SK-N-SH (cell line): Measurements from ENCODE around the gene UGP2. TPM values are rescaled to one million over a fixed set of nuclear protein-coding genes. Genes with fewer than 3 reads are reported as not detected.

Experiments
- CTCF ChIA-PET: fragments of 300-600, 350-600 bp; formaldehyde crosslinking; extraction: SDS; loops from one replicate; lab custom pipeline; 2021; lab: Yijun Ruan, JAX
- POLR2A ChIA-PET: fragments of 350-600 bp; sonication (Branson Sonifier 250); formaldehyde crosslinking; extraction: SDS; loops from one replicate; lab custom pipeline; 2020; ENCODE audit warnings: antibody characterized with exemption, inconsistent platforms; lab: Yijun Ruan, JAX
- DNase-seq: peaks from one replicate; pipeline ENCODE4 v3.0.0; 2012
- H2AFZ ChIP-seq: fragments of 200-600 bp; sonication (generic); 2 replicates; pipeline ENCODE4 v1.8.1; 2016; ENCODE audit warnings: antibody characterized with exemption, mild to moderate bottlenecking, low read depth
- H3F3A ChIP-seq: fragments of 200-600 bp; sonication (generic); replicated peaks from 2 replicates; pipeline ENCODE3; 2016; ENCODE audit warnings: antibody characterized with exemption, mild to moderate bottlenecking; ENCODE audit not compliant: insufficient read depth
- H3K27ac ChIP-seq, 2 experiments: fragments of 200-500 bp in 1 of 2; fragments of 200-600 bp in 1 of 2; sonication (Bioruptor generic) in 1 of 2; sonication (generic), shearing (Covaris generic) in 1 of 2; 2 replicates each; pipeline versions ENCODE4 v1.5.1 to v1.6.1; 2014 to 2016; ENCODE audit warnings: low read depth in 2 of 2, inconsistent platforms in 1 of 2, low read length in 1 of 2, mild to moderate bottlenecking in 1 of 2, mixed read lengths in 1 of 2
- H3K27me3 ChIP-seq: fragments of 200-600 bp; sonication (generic), shearing (Covaris generic); 2 replicates; pipeline ENCODE4 v1.6.1; 2016; ENCODE audit warnings: mixed run types; ENCODE audit not compliant: insufficient read depth
- H3K36me3 ChIP-seq, 2 experiments: fragments of 200-500 bp in 1 of 2; fragments of 200-600 bp in 1 of 2; sonication (Bioruptor generic) in 1 of 2; sonication (generic) in 1 of 2; replicated peaks in 1 of 2; 2 replicates each; pipeline versions ENCODE3 to v1.5.1; 2014 to 2016; ENCODE audit warnings: low read length in 1 of 2, mild to moderate bottlenecking in 1 of 2; ENCODE audit not compliant: insufficient read depth in 2 of 2, control insufficient read depth in 1 of 2
- H3K4me1 ChIP-seq, 2 experiments: fragments of 200-500 bp in 1 of 2; fragments of 200-600 bp in 1 of 2; sonication (Bioruptor generic) in 1 of 2; sonication (generic), shearing (Covaris generic) in 1 of 2; 2 replicates each; pipeline versions ENCODE4 v1.5.1 to v1.6.1; 2014 to 2016; ENCODE audit warnings: low read depth in 1 of 2, low read length in 1 of 2, mixed run types in 1 of 2; ENCODE audit not compliant: insufficient read depth in 2 of 2, control insufficient read depth in 1 of 2
- H3K4me2 ChIP-seq: fragments of 200-600 bp; sonication (generic), shearing (Covaris generic); 2 replicates; pipeline ENCODE4 v1.6.1; 2017; ENCODE audit warnings: mixed run types
- H3K4me3 ChIP-seq, 2 experiments: fragments of 200-500 bp in 1 of 2; fragments of 200-600 bp in 1 of 2; sonication (Bioruptor generic) in 1 of 2; sonication (generic), shearing (Covaris generic) in 1 of 2; 2 replicates each; pipeline versions ENCODE4 v1.5.1 to v1.8.1; 2014 to 2016; ENCODE audit warnings: low read depth in 2 of 2, inconsistent platforms in 1 of 2, low read length in 1 of 2, mild to moderate bottlenecking in 1 of 2, mixed read lengths in 1 of 2, moderate library complexity in 1 of 2
- H3K79me2 ChIP-seq: fragments of 200-600 bp; sonication (generic); 2 replicates; pipeline ENCODE4 v1.8.1; 2017; ENCODE audit warnings: mild to moderate bottlenecking; ENCODE audit not compliant: insufficient read depth
- H3K9ac ChIP-seq: fragments of 200-600 bp; sonication (generic); 2 replicates; pipeline ENCODE4 v1.6.1; 2017; ENCODE audit warnings: mixed run types
- H3K9me2 ChIP-seq: fragments of 200-600 bp; sonication (generic); 2 replicates; pipeline ENCODE4 v1.6.1; 2017; ENCODE audit warnings: mixed run types
- H3K9me3 ChIP-seq: fragments of 200-600 bp; sonication (generic); 2 replicates; pipeline ENCODE4 v1.6.1; 2017; ENCODE audit warnings: mixed run types, mild to moderate bottlenecking, moderate library complexity
- H4K20me1 ChIP-seq: fragments of 200-600 bp; sonication (generic); 2 replicates; pipeline ENCODE4 v1.6.1; 2017; ENCODE audit warnings: mild to moderate bottlenecking, mixed run types; ENCODE audit not compliant: insufficient read depth
- CHD2 ChIP-seq: fragments of 150-350 bp; IDR thresholded peaks from 2 replicates; pipeline ENCODE4 v1.6.1; 2018; ENCODE audit warnings: low read length; ENCODE audit not compliant: partially characterized antibody
- CTCF ChIP-seq: fragments of 200-600 bp; sonication (generic); IDR thresholded peaks from 2 replicates; pipeline ENCODE4 v1.6.1; 2017; ENCODE audit warnings: antibody characterized with exemption, mild to moderate bottlenecking, moderate library complexity
- FOSL2 ChIP-seq: IDR thresholded peaks from 2 replicates; pipeline ENCODE4 v1.4.0; 2012; ENCODE audit warnings: low read depth, mild to moderate bottlenecking, moderate library complexity, borderline replicate concordance
- FOXJ3 ChIP-seq: sonication (generic); formaldehyde crosslinking; IDR thresholded peaks from 2 replicates; pipeline ENCODE4 v1.5.1; 2020; ENCODE audit warnings: mild to moderate bottlenecking, missing genetic modification reagents
- FOXM1 ChIP-seq: IDR thresholded peaks from 2 replicates; pipeline ENCODE4 v1.4.0; 2012; ENCODE audit warnings: low read depth, mild to moderate bottlenecking
- GABPA ChIP-seq: IDR thresholded peaks from 2 replicates; pipeline ENCODE4 v1.4.0; 2012; ENCODE audit warnings: low read depth, mild to moderate bottlenecking
- MEF2A ChIP-seq: IDR thresholded peaks from 2 replicates; pipeline ENCODE4 v1.4.0; 2012; ENCODE audit warnings: low read depth, borderline replicate concordance
- MXI1 ChIP-seq: IDR thresholded peaks from 2 replicates; pipeline ENCODE4 v1.6.1; 2012; ENCODE audit warnings: mild to moderate bottlenecking, low read depth, low read length, improper control_type of control experiment
- NFIC ChIP-seq: IDR thresholded peaks from 2 replicates; pipeline ENCODE4 v1.4.0; 2012; ENCODE audit warnings: borderline replicate concordance
- NRF1 ChIP-seq: IDR thresholded peaks from 2 replicates; pipeline ENCODE4 v1.6.1; 2012; ENCODE audit warnings: low read depth, mild to moderate bottlenecking, low read length
- PBX3 ChIP-seq: IDR thresholded peaks from 2 replicates; pipeline ENCODE4; 2012
- RAD21 ChIP-seq: IDR thresholded peaks from 2 replicates; pipeline ENCODE4 v1.6.1; 2012; ENCODE audit warnings: mild to moderate bottlenecking, low read length
- REST ChIP-seq: IDR thresholded peaks from 2 replicates; pipeline ENCODE4 v1.6.1; 2012; ENCODE audit warnings: mild to moderate bottlenecking, low read depth, low read length, moderate library complexity
- TCF12 ChIP-seq: IDR thresholded peaks from 2 replicates; pipeline ENCODE4 v1.4.0; 2012
- USF1 ChIP-seq: IDR thresholded peaks from 2 replicates; pipeline ENCODE4 v1.4.0; 2012; ENCODE audit warnings: low read depth, borderline replicate concordance
- USF2 ChIP-seq: fragments of 150-350 bp; IDR thresholded peaks from 2 replicates; pipeline ENCODE4 v1.6.1; 2017; ENCODE audit warnings: antibody characterized with exemption, low read length, low read depth, borderline replicate concordance
- ZBTB33 ChIP-seq: IDR thresholded peaks from 2 replicates; pipeline ENCODE4 v1.4.0; 2012; ENCODE audit warnings: low read depth, borderline replicate concordance
- WGBS: methylation state at CpG from one replicate; pipeline ENCODE4 v1.1.6; 2017; ENCODE audit warnings: low lambda C conversion rate; 5-methylcytosine and 5-hydroxymethylcytosine counted together
- polyA plus RNA-seq, 3 experiments: library from polyadenylated mRNA; depleted of rRNA; stranded (reverse); fragments of >200 nt; gene quantifications; 2 replicates each; pipeline ENCODE4 v1.2.3, GENCODE V29; 2012

The UGP2 gene
- polyA plus RNA-seq, 1 of the 3 experiments (the other 2 are of a cell fraction) = 30.1 TPM

- Histone ChIP-seq H3K4me1 (no peaks in the 10 kb centered on the region; a peak in 1 of 4 replicates), H3K27me3 (no peaks in the 10 kb centered on the region), H3F3A (no peaks in the 10 kb centered on the region), H3K4me3 (no peak overlapping the region), H3K9ac (no peak overlapping the region), H3K9me3 (no peaks in the 10 kb centered on the region), H3K9me2 (no peaks in the 10 kb centered on the region), H3K27ac (no peak overlapping the region), H3K79me2 (no peaks in the 10 kb centered on the region), H3K36me3 (no peaks in the 10 kb centered on the region), H3K4me2 (no peak overlapping the region), H4K20me1 (no peaks in the 10 kb centered on the region), H2AFZ (no peak overlapping the region; the same call in 1 of the 2 replicates)
- POLR2A ChIA-PET = no interaction called here
- CTCF ChIA-PET = no interaction called here
- 75% methylated on average over 6 of the region's 6 CpGs for WGBS
- TF ChIP-seq CTCF (no peak), CHD2 (no peak), FOSL2 (no peak), NRF1 (no peak), USF1 (no peak), FOXJ3 (CRISPR knock-in tag) (no peak), REST (no peak), RAD21 (no peak), MEF2A (no peak), USF2 (no peak), FOXM1 (no peak), MXI1 (no peak), TCF12 (no peak), ZBTB33 (no peak), PBX3 (no peak), NFIC (no peak), GABPA (no peak)
- DNase-seq = no peak
Measured at GRCh38 chr2:63819765-63820717, 21.7 kb upstream of the UGP2 start.
